Stomach (tissue), 9 donors: Measurements from ENCODE around the gene PPP2R2B. TPM values are rescaled to one million over a fixed set of nuclear protein-coding genes. Genes with fewer than 3 reads are reported as not detected.
A peak's percentile ranks its signal among the peaks of the same experiment; 100 is the strongest.

Experiments
- DNase-seq, 2 donors: peaks; one replicate each; pipeline versions ENCODE4 v3.0.0 to v3.0.0-alpha.2; 2013 to 2019
- H3K27ac ChIP-seq, 5 donors: fragments of 200-600 bp in 4 of 5; sonication (generic) in 4 of 5; one replicate each; pipeline ENCODE4 v1.5.1; 2013 to 2019; ENCODE audit warnings: mild to moderate bottlenecking in 1 of 5, moderate library complexity in 1 of 5
- H3K27me3 ChIP-seq, 3 donors: fragments of 200-600 bp; sonication (generic); one replicate each; pipeline ENCODE4 v1.5.1; 2017 to 2019; ENCODE audit warnings: mixed run types in 1 of 3
- H3K36me3 ChIP-seq, 4 donors: fragments of 200-600 bp; sonication (generic); 1 replicate in 3 of 4; 2 replicates in 1 of 4; pipeline ENCODE4 v1.5.1; 2016 to 2019
- H3K4me1 ChIP-seq, 4 donors: fragments of 200-600 bp; sonication (generic); one replicate each; pipeline ENCODE4 v1.5.1; 2016 to 2019
- H3K4me3 ChIP-seq, 4 donors: fragments of 200-600 bp; sonication (generic) in 3 of 4; one replicate each; pipeline ENCODE4 v1.5.1; 2016 to 2019; ENCODE audit warnings: mild to moderate bottlenecking in 1 of 4
- H3K9me3 ChIP-seq, 4 donors: fragments of 200-600 bp; sonication (generic); one replicate each; pipeline ENCODE4 v1.5.1; 2016 to 2019
- CTCF ChIP-seq, 7 experiments: fragments of 450-650 bp in 4 of 7; fragments of 200-600 bp in 3 of 7; sonication (generic) in 3 of 7; IDR thresholded peaks; one replicate each; pipeline ENCODE4 v1.5.1; 2016 to 2019; ENCODE audit warnings: antibody characterized with exemption in 7 of 7, control low read depth in 2 of 7, mild to moderate bottlenecking in 1 of 7
- EP300 ChIP-seq: sonication (generic); formaldehyde crosslinking; IDR thresholded peaks from one replicate; pipeline ENCODE4 v1.6.1; 2017; ENCODE audit warnings: antibody characterized with exemption
- POLR2A ChIP-seq, 4 donors: fragments of 450-650 bp; IDR thresholded peaks; one replicate each; pipeline ENCODE4 v1.6.1; 2016; ENCODE audit warnings: antibody characterized with exemption in 4 of 4, control low read depth in 2 of 4, mild to moderate bottlenecking in 1 of 4, moderate library complexity in 1 of 4
- POLR2AphosphoS5 ChIP-seq, 3 donors: sonication (generic); formaldehyde crosslinking; IDR thresholded peaks; one replicate each; pipeline ENCODE4 v1.6.1; 2016; ENCODE audit warnings: antibody characterized with exemption in 3 of 3
- WGBS, 5 donors: extraction: QIAGEN DNeasy Blood & Tissue Kit in 3 of 5; methylation state at CpG; one replicate each; pipeline versions ENCODE4 v1.1.5 to v1.1.7; 2013 to 2018; 5-methylcytosine and 5-hydroxymethylcytosine counted together
- intact Hi-C: fragments of 100-400 bp; cut with DNase I; formaldehyde crosslinking; loops from one replicate; pipeline ENCODE4 v1.15.1; 2023; ENCODE audit warnings: low total_unique reads
- polyA plus RNA-seq, 3 donors: library from polyadenylated mRNA; stranded (reverse); fragments of 200-250 nt; gene quantifications; one replicate each; pipeline ENCODE4 v1.2.3, GENCODE V29; 2013
- total RNA-seq, 5 donors: library from RNA; depleted of rRNA; stranded (reverse); fragments of >200 nt; gene quantifications; one replicate each; pipeline versions ENCODE4 v1.1.0 to v1.2.3, GENCODE V29; 2014 to 2016
- donor health status: healthy with polysubstance abuse.
- donor health status: Bipolar disorder and iron deficiency.
- donor health status: healthy.

PPP2R2B gene
- total and polyA plus RNA-seq, 8 donors = under 0.01 to 4.6 (median 0.75) TPM; not detected in 1

- Histone ChIP-seq H3K27me3 (no peaks in the 10 kb centered on the region), H3K36me3 (no peaks in the 10 kb centered on the region), H3K27ac (no peak overlapping the region), H3K9me3 (no peaks in the 10 kb centered on the region), H3K4me3 (no peak overlapping the region), H3K4me1 (no peaks in the 10 kb centered on the region)
- no peak for TF ChIP-seq CTCF (IDR thresholded peaks at IDR 0.05)
- TF ChIP-seq POLR2AphosphoS5 (IDR thresholded peaks at IDR 0.05) = no peak
- no peak for TF ChIP-seq EP300
- no peak for TF ChIP-seq POLR2A (IDR thresholded peaks at IDR 0.05)
- peak in 1 of 2 donors; percentile 12 for DNase-seq
- intact Hi-C loops = no loop called here
- WGBS, 5 donors = 71 to 92% (median 77%) methylated on average over 2 of the region's 2 CpGs
These were observed 290.1 kb downstream of the PPP2R2B start for GRCh38 chr5:146588331-146589027.

DNA sequence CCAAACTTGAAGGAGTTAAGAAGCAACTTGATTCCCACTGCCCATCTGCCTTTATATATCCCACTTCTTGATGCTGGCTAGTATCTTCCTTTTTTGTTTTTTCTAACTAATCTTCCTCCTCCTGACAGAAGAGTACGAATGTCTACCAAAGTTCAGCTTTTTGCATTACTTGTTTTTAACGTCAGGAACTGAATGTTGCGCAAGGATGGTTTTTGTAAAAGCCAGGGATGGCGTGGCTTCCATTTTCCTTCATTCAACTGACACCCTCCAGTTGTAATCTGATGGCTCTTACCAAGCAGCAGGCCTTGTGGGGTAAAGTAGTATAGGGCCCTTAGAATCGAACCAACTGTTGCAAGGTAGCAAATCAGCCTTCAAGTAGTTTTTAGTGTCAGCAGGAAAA, 291.8 kb downstream of the PPP2R2B start:
- H3K4me1 ChIP-seq = no peaks in the 10 kb centered on the region
- DNase-seq = no peak
- TF ChIP-seq POLR2A (IDR thresholded peaks at IDR 0.05) = no peak
- TF ChIP-seq CTCF (IDR thresholded peaks at IDR 0.05) = no peak
- TF ChIP-seq EP300 = no peak
- TF ChIP-seq POLR2AphosphoS5 (IDR thresholded peaks at IDR 0.05) = no peak
- 78 to 85% (median 81%) methylated on average over 5 of the region's 5 CpGs for WGBS, 5 donors
- no peaks in the 10 kb centered on the region for H3K36me3 ChIP-seq
- no peaks in the 10 kb centered on the region for H3K9me3 ChIP-seq
- intact Hi-C loops = no loop called here
- no peak overlapping the region for H3K27ac ChIP-seq
- no peaks in the 10 kb centered on the region for H3K27me3 ChIP-seq
- H3K4me3 ChIP-seq = no peak overlapping the region

- no peaks in the 10 kb centered on the region for H3K4me1 ChIP-seq
- no peak overlapping the region for H3K4me3 ChIP-seq
- intact Hi-C loops = no loop called here
- DNase-seq = no peak
- no peaks in the 10 kb centered on the region for H3K27me3 ChIP-seq
- WGBS, 5 donors = 74 to 81% (median 78%) methylated on average over 2 of the region's 2 CpGs
- no peaks in the 10 kb centered on the region for H3K9me3 ChIP-seq
- no peaks in the 10 kb centered on the region for H3K36me3 ChIP-seq
- no peak overlapping the region for H3K27ac ChIP-seq
- TF ChIP-seq EP300 (no peak), POLR2AphosphoS5 (IDR thresholded peaks at IDR 0.05) (no peak), POLR2A (IDR thresholded peaks at IDR 0.05) (no peak), CTCF (IDR thresholded peaks at IDR 0.05) (no peak)
These were observed 293.8 kb downstream of the PPP2R2B start for GRCh38 chr5:146584750-146585149.

DNA sequence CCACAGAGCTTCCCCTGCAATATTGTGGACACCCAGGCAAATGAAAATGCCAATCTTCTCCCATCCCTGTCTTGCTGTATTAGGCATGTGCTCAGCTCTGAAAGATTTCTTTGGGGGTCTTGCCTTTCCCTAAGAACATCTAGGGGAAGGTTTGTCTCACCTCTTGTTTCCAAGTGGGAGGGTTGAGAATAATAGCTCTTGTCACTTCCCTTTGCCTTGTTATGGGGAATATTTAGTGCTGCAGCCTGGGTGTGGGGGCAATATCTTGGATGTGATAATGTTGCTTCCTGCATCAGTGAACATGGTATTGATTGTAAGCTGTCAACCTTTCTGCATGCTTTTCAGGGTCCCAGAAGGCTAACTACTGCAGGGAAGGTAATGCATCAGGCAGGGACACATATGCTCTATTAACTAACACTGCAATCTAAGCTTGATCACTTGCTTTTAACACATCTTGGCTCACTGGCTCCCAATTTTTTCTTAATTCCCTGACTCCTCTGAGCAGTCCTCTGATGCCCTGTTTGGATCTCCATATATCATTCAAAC, 296.4 kb downstream of the PPP2R2B start:
- Histone ChIP-seq H3K9me3 (no peaks in the 10 kb centered on the region), H3K4me3 (no peak overlapping the region), H3K27ac (no peak overlapping the region), H3K36me3 (no peaks in the 10 kb centered on the region), H3K27me3 (no peaks in the 10 kb centered on the region), H3K4me1 (no peaks in the 10 kb centered on the region)
- TF ChIP-seq POLR2A (IDR thresholded peaks at IDR 0.05) (no peak), CTCF (IDR thresholded peaks at IDR 0.05) (no peak), EP300 (no peak), POLR2AphosphoS5 (IDR thresholded peaks at IDR 0.05) (no peak)
- no peak for DNase-seq
- intact Hi-C loops = no loop called here
